Vagina (tissue), 2 donors: Measurements from ENCODE around the gene GJC1.
"Not testable (repeated sequence)": the region's sequence is repeated elsewhere in the genome, so short reads cannot be mapped to it uniquely, and the experiment has no call there.

Source experiments
- CTCF ChIP-seq, 3 experiments: fragments of 450-650 bp in 2 of 3; fragments of 200-600 bp in 1 of 3; sonication (generic) in 1 of 3; IDR thresholded peaks; one replicate each; pipeline ENCODE4 v1.5.1; 2017 to 2019; ENCODE audit warnings: antibody characterized with exemption in 3 of 3, mild to moderate bottlenecking in 2 of 3, moderate library complexity in 2 of 3
- POLR2A ChIP-seq, 2 donors: fragments of 450-650 bp; IDR thresholded peaks; one replicate each; pipeline ENCODE4 v1.6.1; 2017; ENCODE audit warnings: antibody characterized with exemption in 2 of 2, mild to moderate bottlenecking in 2 of 2, moderate library complexity in 2 of 2

- not testable (repeated sequence) for TF ChIP-seq CTCF, POLR2A (IDR thresholded peaks at IDR 0.05)
These were observed 21.3 kb downstream of the GJC1 start for GRCh38 chr17:44808656-44809388.
